Measurements from ENCODE around the gene ZNF397. TPM values are rescaled to one million over a fixed set of nuclear protein-coding genes. Genes with fewer than 3 reads are reported as not detected.

ZNF397 gene
- total and polyA plus RNA-seq, 4 donors, result 12.2 to 53.8 (median 17.1) TPM

GRCh38 chr18:35283923-35284794 is 43.3 kb downstream of the ZNF397 start:
- DNase-seq (no peak), ATAC-seq (ENCODE audit: insufficient read depth, low FRiP score) (no peak)
- no peak overlapping the region for H3K4me3 ChIP-seq
- H3K36me3 ChIP-seq (ENCODE audit: control insufficient read depth in 4 of 4, insufficient read depth in 4 of 4, low read length in 4 of 4), result peaks cover 0 to 23% (median 5%) of the 10 kb centered on the region in 4 donors
- 96 to 97% methylated on average over 7 of the region's 7 CpGs for WGBS, 2 donors
- peaks cover 0 to 7% (median 2%) of the 10 kb centered on the region in 4 donors for H3K9me3 ChIP-seq (ENCODE audit: control insufficient read depth in 4 of 4, insufficient read depth in 3 of 4, low read length in 3 of 4)
- no peak overlapping the region for H3K27ac ChIP-seq (ENCODE audit: low read depth in 1 of 2, low read length in 1 of 2)
- H3K9ac ChIP-seq (ENCODE audit: insufficient read depth in 1 of 2, low read length in 2 of 2), result no peak overlapping the region
- H3K4me1 ChIP-seq (ENCODE audit: control insufficient read depth in 5 of 5, insufficient read depth in 5 of 5, low read length in 5 of 5), result peaks cover 0 to 6% (median 0%) of the 10 kb centered on the region in 5 donors
- no peaks in the 10 kb centered on the region for H3K27me3 ChIP-seq (ENCODE audit: control insufficient read depth in 3 of 3, insufficient read depth in 3 of 3, low read length in 2 of 3)
- no peak for TF ChIP-seq CTCF (IDR thresholded peaks at IDR 0.05; ENCODE audit: control extremely low read depth, extremely low read depth)

- H3K4me3 ChIP-seq, result no peak overlapping the region
- peaks cover 0 to 7% (median 2%) of the 10 kb centered on the region in 4 donors for H3K9me3 ChIP-seq (ENCODE audit: control insufficient read depth in 4 of 4, insufficient read depth in 3 of 4, low read length in 3 of 4)
- no peak for DNase-seq
- WGBS, 2 donors, result 93 to 96% methylated on average over 3 of the region's 3 CpGs
- no peak overlapping the region for H3K9ac ChIP-seq (ENCODE audit: insufficient read depth in 1 of 2, low read length in 2 of 2)
- TF ChIP-seq CTCF (IDR thresholded peaks at IDR 0.05; ENCODE audit: control extremely low read depth, extremely low read depth), result no peak
- ATAC-seq (ENCODE audit: insufficient read depth, low FRiP score), result no peak
- H3K27ac ChIP-seq (ENCODE audit: low read depth in 1 of 2, low read length in 1 of 2), result no peak overlapping the region
- peaks cover 0 to 8% (median 0%) of the 10 kb centered on the region in 5 donors for H3K4me1 ChIP-seq (ENCODE audit: control insufficient read depth in 5 of 5, insufficient read depth in 5 of 5, low read length in 5 of 5)
- H3K36me3 ChIP-seq (ENCODE audit: control insufficient read depth in 4 of 4, insufficient read depth in 4 of 4, low read length in 4 of 4), result peaks cover 0 to 23% (median 5%) of the 10 kb centered on the region in 4 donors
- H3K27me3 ChIP-seq (ENCODE audit: control insufficient read depth in 3 of 3, insufficient read depth in 3 of 3, low read length in 2 of 3), result no peaks in the 10 kb centered on the region
These were observed 44.0 kb downstream of the ZNF397 start for GRCh38 chr18:35284841-35285240.

GRCh38 chr18:35289293-35289692 is 48.5 kb downstream of the ZNF397 start:
- Histone ChIP-seq H3K9ac (ENCODE audit: insufficient read depth in 1 of 2, low read length in 2 of 2) (peak overlapping the region; percentile 87 to 99), H3K4me3 (peak overlapping the region; percentile 66), H3K27ac (ENCODE audit: low read depth in 1 of 2, low read length in 1 of 2) (peak overlapping the region; percentile 75 to 94), H3K9me3 (ENCODE audit: control insufficient read depth in 4 of 4, insufficient read depth in 3 of 4, low read length in 3 of 4) (peaks cover 0 to 3% (median 2%) of the 10 kb centered on the region in 4 donors), H3K4me1 (ENCODE audit: control insufficient read depth in 5 of 5, insufficient read depth in 5 of 5, low read length in 5 of 5) (peaks cover 2 to 10% (median 10%) of the 10 kb centered on the region in 5 donors), H3K27me3 (ENCODE audit: control insufficient read depth in 3 of 3, insufficient read depth in 3 of 3, low read length in 2 of 3) (no peaks in the 10 kb centered on the region), H3K36me3 (ENCODE audit: control insufficient read depth in 4 of 4, insufficient read depth in 4 of 4, low read length in 4 of 4) (peaks cover 4 to 9% (median 6%) of the 10 kb centered on the region in 4 donors)
- DNase-seq (peak in 2 of 3 donors; percentile 37 to 51), ATAC-seq (ENCODE audit: insufficient read depth, low FRiP score) (no peak)
- 3 to 4% methylated on average over 6 of the region's 6 CpGs for WGBS, 2 donors
- TF ChIP-seq CTCF (IDR thresholded peaks at IDR 0.05; ENCODE audit: control extremely low read depth, extremely low read depth), result no peak

Data from lung (tissue), 12 donors.